Measurements from ENCODE around the gene SLC30A7.
"Not testable (repeated sequence)": the region's sequence is repeated elsewhere in the genome, so short reads cannot be mapped to it uniquely, and the experiment has no call there.

- TF ChIP-seq EZH2, CTCF (IDR thresholded peaks at IDR 0.05): not testable (repeated sequence)
Measured at GRCh38 chr1:100948721-100949405, 53.0 kb downstream of the SLC30A7 start.
